ENCODE data around the gene PTPRN2.
"Not testable (repeated sequence)": the region's sequence is repeated elsewhere in the genome, so short reads cannot be mapped to it uniquely, and the experiment has no call there.

GRCh38 chr7:157701395-157702180 is 886.0 kb downstream of the PTPRN2 start:
- TF ChIP-seq CTCF (IDR thresholded peaks at IDR 0.05 in 2 of 3, conservative IDR thresholded peaks at IDR 0.05 in 1 of 3; ENCODE audit: insufficient read depth in 2 of 3, low read depth in 1 of 3, low read length in 3 of 3); IRF2 (CRISPR knock-in tag; IDR thresholded peaks at IDR 0.05); NBN (IDR thresholded peaks at IDR 0.05; ENCODE audit: low read depth); POLR2B (IDR thresholded peaks at IDR 0.05; ENCODE audit: low read depth, partially characterized antibody); RBFOX2 (IDR thresholded peaks at IDR 0.05; ENCODE audit: low read depth, low read length); ZNF263 (CRISPR knock-in tag; IDR thresholded peaks at IDR 0.05; ENCODE audit: borderline replicate concordance); MED1 (CRISPR knock-in tag; IDR thresholded peaks at IDR 0.05; ENCODE audit: borderline replicate concordance); RBM22 (IDR thresholded peaks at IDR 0.05; ENCODE audit: low read depth, low read length, poor library complexity, severe bottlenecking); MYBL2 (IDR thresholded peaks at IDR 0.05; ENCODE audit: low read depth); MYBL2 (CRISPR knock-in tag; IDR thresholded peaks at IDR 0.05; ENCODE audit: borderline replicate concordance); ZBTB1 (CRISPR knock-in tag; IDR thresholded peaks at IDR 0.05; ENCODE audit: borderline replicate concordance, low read depth): not testable (repeated sequence)
